C4-2B (cell line): ENCODE data around the gene BMPR1B.

ENCODE experiments used
- H3K27ac ChIP-seq: fragments of 450-650 bp; 2 replicates; pipeline ENCODE4 v1.5.1; 2017
- ZFX ChIP-seq: fragments of 450-650 bp; IDR thresholded peaks from 2 replicates; pipeline ENCODE4 v1.6.1; 2017
- TF ChIP-seq, protein P1 (sequence below): fragments of 450-650 bp; conservative IDR thresholded peaks from 2 replicates; pipeline ENCODE4 v1.5.1; 2017; ENCODE audit warnings: mild to moderate bottlenecking

Gene BMPR1B

GRCh38 chr4:94947681-94948108, 189.9 kb downstream of the BMPR1B start:
- no peak overlapping the region for H3K27ac ChIP-seq
- TF ChIP-seq, protein P1, sequence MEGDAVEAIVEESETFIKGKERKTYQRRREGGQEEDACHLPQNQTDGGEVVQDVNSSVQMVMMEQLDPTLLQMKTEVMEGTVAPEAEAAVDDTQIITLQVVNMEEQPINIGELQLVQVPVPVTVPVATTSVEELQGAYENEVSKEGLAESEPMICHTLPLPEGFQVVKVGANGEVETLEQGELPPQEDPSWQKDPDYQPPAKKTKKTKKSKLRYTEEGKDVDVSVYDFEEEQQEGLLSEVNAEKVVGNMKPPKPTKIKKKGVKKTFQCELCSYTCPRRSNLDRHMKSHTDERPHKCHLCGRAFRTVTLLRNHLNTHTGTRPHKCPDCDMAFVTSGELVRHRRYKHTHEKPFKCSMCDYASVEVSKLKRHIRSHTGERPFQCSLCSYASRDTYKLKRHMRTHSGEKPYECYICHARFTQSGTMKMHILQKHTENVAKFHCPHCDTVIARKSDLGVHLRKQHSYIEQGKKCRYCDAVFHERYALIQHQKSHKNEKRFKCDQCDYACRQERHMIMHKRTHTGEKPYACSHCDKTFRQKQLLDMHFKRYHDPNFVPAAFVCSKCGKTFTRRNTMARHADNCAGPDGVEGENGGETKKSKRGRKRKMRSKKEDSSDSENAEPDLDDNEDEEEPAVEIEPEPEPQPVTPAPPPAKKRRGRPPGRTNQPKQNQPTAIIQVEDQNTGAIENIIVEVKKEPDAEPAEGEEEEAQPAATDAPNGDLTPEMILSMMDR = no peak; the same call in 1 of the 2 replicates
- no peak for TF ChIP-seq ZFX

DNA sequence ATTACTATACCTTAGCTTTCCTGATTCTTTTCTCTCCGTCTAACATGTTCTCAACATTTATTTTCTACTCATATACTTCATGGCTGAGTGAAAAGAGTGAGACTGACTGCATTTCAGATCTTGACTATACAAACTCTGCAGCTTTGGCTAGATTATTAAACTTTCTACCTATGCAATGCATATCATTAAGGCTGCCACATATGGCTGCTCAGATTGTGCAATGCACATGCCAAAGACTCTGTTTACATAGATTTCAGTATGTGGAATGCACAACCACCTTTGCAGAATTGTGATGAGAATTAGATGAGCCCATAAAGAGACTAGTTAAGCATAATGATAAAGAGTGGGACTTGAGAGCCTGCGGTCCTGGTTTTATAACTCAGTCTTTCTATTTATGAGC, 196.5 kb downstream of the BMPR1B start:
- no peak overlapping the region for H3K27ac ChIP-seq
- TF ChIP-seq, protein P1 = no peak
- no peak for TF ChIP-seq ZFX

- H3K27ac ChIP-seq = no peak overlapping the region
- TF ChIP-seq ZFX = no peak
- TF ChIP-seq, protein P1 = no peak
Observed at GRCh38 chr4:94957030-94957429, 199.3 kb downstream of the BMPR1B start.

DNA sequence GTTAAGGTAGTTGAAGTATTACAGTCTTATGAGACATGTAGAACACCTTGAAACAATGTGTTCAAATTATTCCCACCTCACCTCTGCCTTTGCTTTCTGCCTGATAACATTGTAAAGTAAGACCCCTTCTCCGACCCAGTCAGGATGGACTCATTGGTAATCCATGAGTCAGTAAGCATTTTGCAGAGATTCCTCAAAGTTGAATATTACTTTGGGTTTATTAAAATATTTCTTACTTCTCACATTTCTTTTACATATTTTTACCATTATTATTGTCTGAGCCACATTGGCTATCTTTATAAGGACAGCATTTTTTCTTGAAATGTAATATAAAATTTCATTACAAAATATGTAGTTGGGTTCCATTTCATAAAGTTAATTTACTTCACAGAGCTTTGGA, 201.6 kb downstream of the BMPR1B start:
- TF ChIP-seq, protein P1 = no peak
- TF ChIP-seq ZFX = no peak
- H3K27ac ChIP-seq = no peak overlapping the region

GRCh38 chr4:94960708-94961107, 203.0 kb downstream of the BMPR1B start:
- H3K27ac ChIP-seq = no peak overlapping the region
- no peak for TF ChIP-seq ZFX
- TF ChIP-seq, protein P1 = no peak

DNA sequence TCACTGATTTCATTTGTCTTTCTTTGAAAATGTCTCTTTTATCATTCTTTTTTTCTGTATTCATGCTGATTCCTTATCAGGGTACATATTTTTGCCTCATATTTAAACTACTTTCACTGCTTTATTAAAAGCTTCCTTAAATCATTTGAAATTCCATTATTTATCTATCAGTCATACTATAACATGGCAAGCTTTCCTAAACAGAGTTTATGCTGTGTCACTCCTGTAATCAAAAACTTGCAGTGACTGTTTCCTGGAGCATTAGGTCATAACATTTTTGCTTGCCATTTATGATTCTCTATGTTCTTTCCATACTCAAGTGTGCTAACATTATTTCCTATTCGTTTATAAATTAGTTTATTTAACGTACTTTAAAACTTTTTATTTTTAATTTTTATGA, 203.7 kb downstream of the BMPR1B start:
- no peak overlapping the region for H3K27ac ChIP-seq
- TF ChIP-seq, protein P1 = no peak
- TF ChIP-seq ZFX = no peak

- H3K27ac ChIP-seq = no peak overlapping the region
- TF ChIP-seq, protein P1 = no peak
- no peak for TF ChIP-seq ZFX
Observed at GRCh38 chr4:94962484-94962883, 204.7 kb downstream of the BMPR1B start.
